NCI-H82 treated with DMSO at 0.1 percent for 48 hours (cell line): ENCODE results near the gene BTBD17.
"Not testable (repeated sequence)": the region's sequence is repeated elsewhere in the genome, so short reads cannot be mapped to it uniquely, and the experiment has no call there.

Source experiments
- DNase-seq: peaks from one replicate; lab custom pipeline; 2025; ENCODE audit not compliant: unreplicated experiment; lab: John Stamatoyannopoulos, UW

Gene BTBD17

DNA sequence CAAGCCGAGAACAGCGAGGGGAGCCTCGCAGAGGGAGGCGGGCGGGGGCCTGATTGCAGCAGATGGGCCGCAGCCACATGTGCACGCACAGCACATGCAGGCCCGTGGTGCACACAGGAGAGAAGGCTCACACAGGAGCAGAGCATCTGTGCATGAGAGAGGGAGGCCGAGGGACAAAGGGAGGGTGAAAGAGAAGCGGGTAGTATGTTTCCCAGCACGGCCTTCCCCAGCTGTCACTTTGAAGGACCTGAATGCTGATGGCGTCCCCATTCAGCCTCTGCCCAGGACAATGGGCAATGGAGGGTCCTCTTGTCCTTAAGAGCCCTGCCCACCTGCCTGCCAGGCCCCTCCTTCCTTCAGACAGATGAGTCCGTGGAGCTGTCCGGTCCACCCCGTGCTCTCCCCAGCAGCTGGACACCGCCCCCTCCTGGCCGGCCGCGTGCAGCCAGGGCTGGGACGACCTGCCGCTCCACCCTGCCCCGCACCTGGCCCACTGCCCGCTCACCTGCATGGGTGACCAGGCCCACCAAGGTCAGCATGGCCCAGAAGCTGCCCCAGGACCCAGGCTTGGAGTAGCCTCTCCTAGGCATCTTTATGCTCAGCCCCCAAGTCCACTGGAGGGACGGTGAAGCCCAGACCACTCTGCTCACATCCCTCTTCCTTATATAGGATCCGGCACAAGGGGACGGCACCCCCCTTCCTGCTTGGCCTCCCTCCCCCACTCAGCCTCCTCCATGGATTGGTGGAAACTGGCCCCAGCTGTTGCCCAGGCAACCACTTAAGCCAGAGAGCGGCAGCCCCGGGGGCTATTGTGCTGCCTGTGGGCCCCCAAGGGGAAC, at the start of gene BTBD17:
Gene BTBD17, minus strand, starts transcription at position 639 of the 839 bp plus-strand sequence. Its CDS starts 49 bp downstream, at position 590.
- DNase-seq: peak; percentile 44

DNA sequence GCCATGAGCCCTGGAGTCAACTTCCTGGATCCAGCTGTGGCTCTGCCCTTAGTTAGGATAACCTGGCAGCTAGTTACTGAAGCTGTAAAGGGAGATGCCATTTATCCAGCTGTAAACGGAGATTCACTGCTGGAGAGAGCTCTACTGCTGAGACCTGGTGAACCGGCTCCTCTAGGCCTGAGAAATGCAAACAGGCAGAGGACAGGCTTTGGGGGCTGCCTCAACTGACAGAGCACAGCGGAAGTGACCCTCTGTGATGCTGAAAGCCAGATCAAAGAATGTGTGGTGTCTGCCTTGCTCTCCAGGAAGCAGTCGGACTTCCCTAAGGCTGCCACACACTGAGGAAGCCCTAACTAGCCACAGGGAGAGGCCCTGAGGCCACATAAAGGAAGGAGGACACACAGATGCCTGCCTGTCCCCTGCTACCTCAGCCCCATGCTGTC, 48.4 kb upstream of the BTBD17 start:
- DNase-seq: no peak

- no peak for DNase-seq
Observed at GRCh38 chr17:74408815-74409214, 47.1 kb upstream of the BTBD17 start.

GRCh38 chr17:74408262-74408661, 46.6 kb upstream of the BTBD17 start:
- no peak for DNase-seq

DNA sequence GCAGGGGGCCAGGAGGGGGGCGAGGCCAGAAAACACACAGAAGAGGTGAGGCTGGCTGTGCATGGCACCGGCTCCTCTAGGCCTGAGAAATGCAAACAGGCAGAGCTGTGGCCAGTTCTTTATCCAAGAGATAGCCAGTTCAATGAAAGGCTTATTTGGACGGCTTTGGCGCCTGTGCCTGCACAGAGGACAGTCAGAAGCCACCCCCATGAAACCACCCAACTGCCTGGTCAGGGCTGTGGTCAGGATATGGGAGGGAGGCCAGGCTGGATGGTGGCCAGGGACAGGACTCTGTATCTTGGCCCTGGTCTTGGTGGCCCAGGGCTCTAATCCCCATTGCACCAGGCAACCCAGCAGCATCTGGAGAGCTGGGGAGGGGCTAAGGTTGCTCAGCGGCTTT, 45.7 kb upstream of the BTBD17 start:
- DNase-seq: no peak

GRCh38 chr17:74405311-74405710, 43.6 kb upstream of the BTBD17 start:
- not testable (repeated sequence) for DNase-seq

GRCh38 chr17:74404789-74405188, 43.1 kb upstream of the BTBD17 start:
- no peak for DNase-seq

GRCh38 chr17:74404218-74404617, 42.5 kb upstream of the BTBD17 start:
- DNase-seq: no peak

DNA sequence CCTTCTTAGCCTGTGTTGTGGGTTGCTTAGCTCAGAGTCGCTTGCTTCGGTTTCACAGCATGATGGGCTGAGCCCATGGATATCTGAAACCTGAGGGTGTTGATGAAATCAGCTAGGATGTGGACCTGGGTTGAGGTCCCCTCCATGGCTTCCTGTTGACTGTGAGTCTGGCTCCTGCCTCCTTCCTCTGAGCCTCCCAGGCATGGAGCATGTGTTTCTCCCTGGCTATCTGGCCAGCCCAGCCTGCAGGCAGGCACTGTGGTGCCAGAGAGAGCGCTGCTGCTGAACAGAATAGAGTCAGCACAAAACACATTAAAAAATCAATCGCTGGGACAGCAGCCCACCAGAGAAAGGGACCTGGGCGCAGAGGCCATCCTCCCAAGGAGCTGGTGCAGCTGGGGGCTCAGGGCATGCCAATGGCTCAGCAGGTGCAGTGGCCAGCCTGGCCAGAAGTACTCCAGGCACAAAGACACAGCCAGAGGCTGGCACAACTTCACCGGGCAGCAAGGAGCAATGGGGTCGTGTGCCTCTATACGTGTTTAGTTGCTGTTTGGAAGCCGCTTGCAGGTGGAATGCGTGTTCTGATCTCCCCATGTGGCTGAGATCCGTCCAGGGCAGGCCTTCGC, 42.0 kb upstream of the BTBD17 start:
- DNase-seq: no peak

GRCh38 chr17:74402048-74402447, 40.4 kb upstream of the BTBD17 start:
- DNase-seq: no peak

DNA sequence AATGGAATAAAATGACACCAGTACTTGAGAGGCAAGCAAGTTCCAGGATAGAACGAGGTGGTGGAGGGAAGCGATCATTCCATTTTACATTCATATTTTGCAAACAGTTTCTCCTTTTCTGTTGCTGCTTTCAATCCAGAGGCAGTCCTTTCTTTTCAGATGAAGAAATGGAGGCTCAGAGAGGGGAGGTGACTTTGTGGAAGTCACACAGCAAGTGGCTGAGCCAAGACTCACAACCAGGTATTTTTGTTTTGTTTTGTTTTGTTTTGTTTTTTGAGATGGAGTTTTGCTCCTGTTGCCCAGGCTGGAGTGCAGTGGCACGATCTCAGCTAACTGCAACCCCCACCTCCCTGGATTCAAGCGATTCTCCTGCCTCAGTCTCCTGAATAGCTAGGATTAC, 34.9 kb upstream of the BTBD17 start:
- DNase-seq: no peak

DNA sequence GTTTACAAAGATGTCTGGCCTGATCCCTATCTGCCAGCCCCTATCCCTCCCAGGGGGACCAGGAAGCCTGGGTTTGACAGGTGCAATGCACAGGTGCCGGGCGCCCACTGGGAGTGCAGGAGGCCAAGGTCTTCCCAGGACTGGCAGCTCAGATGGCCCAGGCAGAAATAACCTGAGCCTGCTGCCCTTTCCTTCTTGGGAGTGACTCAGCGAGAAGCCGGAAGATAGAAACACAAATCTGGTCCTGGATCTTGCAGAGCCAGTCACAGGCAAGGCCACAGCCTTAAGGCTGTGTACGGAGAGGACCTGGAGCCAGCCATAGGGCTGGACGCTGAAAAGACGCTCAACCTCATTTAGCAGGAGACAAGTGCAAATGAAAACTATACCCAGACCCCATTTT, 33.3 kb upstream of the BTBD17 start:
- no peak for DNase-seq

GRCh38 chr17:74394275-74394950, 32.7 kb upstream of the BTBD17 start:
- no peak for DNase-seq

GRCh38 chr17:74393346-74393942, 31.8 kb upstream of the BTBD17 start:
- DNase-seq: no peak

- no peak for DNase-seq
Observed at GRCh38 chr17:74392848-74393247, 31.2 kb upstream of the BTBD17 start.

- DNase-seq: no peak
Observed at GRCh38 chr17:74391771-74392170, 30.1 kb upstream of the BTBD17 start.

GRCh38 chr17:74390680-74391653, 29.3 kb upstream of the BTBD17 start:
- DNase-seq: no peak

GRCh38 chr17:74389937-74390679, 28.4 kb upstream of the BTBD17 start:
- no peak for DNase-seq

GRCh38 chr17:74389084-74389753, 27.6 kb upstream of the BTBD17 start:
- no peak for DNase-seq
